GM04504 (cell line): ENCODE measurements around the gene EOMES.

Experiments used
- DNase-seq: peaks from one replicate; pipeline ENCODE4 v3.0.0-alpha.2; 2012; ENCODE audit warnings: low read depth

EOMES gene

GRCh38 chr3:27720899-27721716 is 1.0 kb downstream of the EOMES start:
- DNase-seq: no peak

GRCh38 chr3:27719314-27720003 is 2.7 kb downstream of the EOMES start:
- no peak for DNase-seq

DNA sequence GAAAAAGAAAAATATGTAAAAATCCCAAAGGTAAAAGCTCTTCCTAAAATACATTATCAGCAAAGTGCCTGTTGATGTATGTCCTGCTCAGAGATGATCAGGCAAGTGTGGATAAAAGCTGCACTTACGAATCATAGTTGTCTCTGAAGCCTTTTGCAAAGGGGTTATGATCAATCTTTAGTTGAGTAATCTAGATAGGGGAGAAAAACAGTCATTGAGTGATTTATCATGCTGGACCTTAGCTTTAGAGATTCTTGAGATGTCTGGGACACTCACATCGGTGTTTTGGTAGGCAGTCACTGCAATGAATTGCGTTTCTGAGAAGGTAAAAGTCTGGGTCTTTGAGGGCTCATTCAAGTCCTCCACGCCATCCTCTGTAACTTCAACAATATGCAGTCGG is 3.7 kb downstream of the EOMES start:
- DNase-seq: no peak

DNA sequence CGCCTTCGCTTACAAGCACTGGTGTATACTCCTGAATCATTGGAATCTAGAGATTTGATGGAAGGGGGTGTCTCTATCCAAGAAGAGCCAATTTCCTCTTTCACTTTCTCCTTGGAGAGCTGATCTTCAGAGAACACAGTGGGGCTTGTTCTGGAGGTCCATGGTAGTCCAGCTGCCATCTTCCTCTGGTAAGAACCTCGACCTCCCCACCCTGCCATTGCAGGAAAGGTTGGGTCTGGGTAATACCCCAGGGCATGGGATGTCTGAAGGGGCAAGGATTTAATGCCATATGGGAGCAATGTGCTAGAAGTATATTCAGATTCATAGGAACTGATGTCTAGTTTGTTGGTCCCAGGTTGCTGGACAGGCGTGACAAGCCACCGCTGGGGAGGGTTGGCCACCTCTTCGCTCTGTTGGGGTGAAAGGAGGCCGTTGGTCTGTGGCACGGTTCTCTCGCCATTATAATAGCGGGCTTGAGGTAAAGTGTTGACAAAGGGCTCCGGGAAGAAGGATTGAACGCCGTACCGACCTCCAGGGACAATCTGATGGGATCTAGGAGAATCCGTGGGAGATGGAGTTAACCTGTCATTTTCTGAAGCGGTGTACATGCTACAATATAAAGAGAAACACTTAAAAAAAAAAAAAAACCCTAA is 4.8 kb downstream of the EOMES start:
- no peak for DNase-seq

GRCh38 chr3:27716309-27716708 is 5.8 kb downstream of the EOMES start:
- DNase-seq: no peak

DNA sequence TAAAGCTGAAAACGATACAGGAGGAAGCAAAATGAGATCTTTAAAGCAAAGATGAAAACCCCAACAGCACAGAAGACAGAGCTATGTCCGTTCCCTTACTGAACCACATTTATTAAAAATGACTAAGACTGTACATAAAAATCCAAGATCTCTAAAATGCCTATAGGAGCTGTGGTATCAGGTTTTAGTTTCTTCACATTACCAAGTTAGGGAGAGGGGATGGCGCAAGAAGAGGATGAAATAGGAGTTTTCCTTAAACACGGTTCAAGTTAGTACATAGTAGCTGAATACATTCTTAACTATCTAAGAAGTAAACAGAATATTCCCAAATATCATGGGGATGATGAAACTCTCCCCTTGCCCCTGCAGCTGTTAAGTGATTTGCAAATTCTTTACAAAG is 6.3 kb downstream of the EOMES start:
- DNase-seq: no peak

DNA sequence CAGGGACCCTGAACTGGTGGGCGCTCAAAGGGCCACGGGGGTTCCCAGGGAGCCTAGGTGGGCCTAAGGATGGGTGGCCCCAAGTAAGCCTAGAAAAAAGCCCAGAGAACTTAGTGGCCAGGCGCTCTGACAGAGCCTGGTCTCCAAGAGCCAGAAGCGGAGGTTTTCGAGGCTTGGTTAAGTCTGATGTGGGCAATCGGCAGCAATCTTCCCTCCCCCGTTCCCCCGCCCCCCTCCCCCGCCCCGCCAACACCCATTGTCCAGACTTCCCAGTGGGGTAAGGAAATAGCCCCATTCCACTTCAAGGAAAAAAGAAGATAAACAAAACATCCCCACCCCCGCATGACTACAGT is 6.7 kb downstream of the EOMES start:
- no peak for DNase-seq

DNA sequence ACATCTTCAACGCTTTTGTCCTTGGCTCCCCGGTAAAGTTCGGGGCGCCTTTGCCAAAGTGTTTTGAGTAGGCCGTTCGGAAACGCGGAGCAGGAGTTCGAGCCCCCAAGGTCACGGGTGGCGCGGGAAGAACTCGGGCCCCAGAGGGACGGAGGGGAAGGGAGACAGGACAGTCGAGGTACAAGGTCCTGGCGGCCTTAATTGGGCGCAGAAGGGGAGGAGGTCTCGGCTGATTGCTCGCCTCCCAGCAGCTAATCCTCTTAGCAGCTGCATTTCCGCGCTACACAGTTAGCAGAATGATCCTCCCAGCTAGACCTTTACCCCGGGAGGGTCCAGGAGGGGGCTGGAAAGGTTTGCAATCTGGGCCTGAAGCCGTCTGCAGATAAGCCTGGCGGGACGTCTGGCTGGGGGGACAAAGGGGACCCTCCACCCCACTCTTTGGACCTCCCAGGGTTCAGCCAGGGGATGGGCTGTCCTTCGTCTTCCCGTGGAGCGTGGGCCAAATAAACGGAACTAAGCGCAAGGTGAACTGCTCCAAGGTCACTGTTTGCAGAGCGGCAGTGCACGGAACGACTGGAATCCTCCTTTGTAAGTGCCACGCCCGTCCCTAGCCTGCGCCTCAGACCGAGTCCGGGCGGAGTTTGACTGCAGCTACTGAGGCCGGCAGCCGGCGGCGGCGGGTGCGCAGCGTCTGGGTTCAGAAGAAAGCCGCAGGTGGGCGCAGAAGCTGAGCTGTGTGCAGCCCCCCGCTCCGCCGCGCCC is 7.2 kb downstream of the EOMES start:
- DNase-seq: no peak

GRCh38 chr3:27714146-27714526 is 8.0 kb downstream of the EOMES start:
- DNase-seq: no peak

GRCh38 chr3:27713435-27714145 is 8.5 kb downstream of the EOMES start:
- DNase-seq: no peak

DNA sequence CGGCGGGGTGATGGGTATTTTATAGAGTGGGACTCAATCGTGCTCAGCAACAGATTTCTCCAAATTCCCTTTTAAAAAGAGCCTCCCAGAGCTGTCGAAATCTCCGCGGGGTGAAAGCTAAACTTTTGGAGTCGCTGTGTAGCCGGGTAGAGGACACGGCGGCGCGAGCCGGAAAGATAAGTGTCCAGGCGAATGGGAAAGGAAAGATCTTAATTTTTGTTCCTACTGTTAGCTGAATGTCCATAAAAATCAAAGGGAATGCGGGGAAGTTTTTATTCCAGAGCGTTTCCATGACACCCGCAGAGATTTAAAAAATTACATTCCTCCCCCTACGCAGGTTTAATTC is 9.1 kb downstream of the EOMES start:
- DNase-seq: no peak

DNA sequence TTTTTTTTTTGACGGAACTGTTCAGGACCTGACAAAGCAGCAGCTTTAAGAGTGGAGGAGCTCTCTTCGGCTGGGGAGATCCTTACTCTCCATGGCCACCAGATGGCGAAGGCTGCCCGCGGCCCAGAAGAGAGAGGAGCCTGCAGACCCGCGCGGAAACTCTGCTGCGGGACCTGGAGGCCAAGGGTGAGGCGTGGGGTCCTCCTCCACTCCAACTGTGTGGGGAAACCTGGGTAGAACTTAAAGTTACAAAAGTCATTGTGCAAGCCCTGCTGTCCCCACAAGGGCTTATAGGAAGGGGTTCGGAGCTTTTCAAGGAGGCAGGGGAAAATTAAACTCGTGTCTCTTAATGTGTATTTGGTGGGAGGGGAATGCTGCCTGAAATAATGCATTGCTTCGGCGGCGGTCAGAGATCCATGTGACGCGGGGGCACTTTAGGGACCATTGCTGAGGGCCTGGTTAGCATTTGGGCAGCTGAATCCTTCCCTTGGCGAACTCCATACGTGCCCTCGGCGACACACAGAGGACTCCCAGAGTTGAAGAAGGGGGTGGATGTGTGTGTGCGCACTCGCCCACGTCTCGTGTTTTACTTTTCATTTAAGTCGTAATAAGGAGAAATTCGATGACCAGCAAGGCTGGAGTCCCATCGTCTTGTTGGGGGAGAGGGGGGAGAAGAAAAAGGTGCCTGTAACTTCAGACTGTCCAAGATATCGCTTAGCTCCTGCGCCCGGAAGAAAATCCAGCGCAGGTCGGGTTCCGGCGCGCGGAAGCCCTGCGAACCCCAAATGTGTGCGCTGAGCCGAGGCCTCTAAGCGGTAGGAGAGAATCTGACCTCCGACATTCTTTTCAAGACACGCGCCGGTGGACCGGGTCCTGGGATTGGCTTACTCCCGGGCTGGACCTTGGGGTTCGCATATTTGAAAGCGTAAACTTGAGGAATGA is 9.7 kb downstream of the EOMES start:
- peak; percentile 57 for DNase-seq

DNA sequence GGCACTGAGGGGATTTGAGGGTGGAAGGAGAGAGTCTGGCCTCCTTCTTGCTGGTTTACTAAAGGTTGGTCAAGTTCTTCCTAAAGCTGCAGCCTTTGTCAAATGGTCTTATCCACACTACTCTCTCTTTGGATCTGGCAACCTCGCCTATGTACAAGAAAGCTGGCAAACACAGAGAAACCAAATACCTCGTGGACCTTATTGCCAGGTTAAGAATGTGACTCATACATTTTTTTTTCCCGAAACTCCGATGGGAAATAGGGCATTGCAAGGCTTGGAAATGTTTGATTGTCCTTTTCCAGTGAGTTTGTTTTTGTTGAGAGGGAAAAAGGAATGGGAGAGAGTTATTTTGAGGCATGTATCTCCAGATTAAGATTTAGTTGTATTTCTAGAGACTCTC is 13.9 kb downstream of the EOMES start:
- DNase-seq: no peak

- no peak for DNase-seq
Measured at GRCh38 chr3:27699067-27699466, 23.1 kb downstream of the EOMES start.

DNA sequence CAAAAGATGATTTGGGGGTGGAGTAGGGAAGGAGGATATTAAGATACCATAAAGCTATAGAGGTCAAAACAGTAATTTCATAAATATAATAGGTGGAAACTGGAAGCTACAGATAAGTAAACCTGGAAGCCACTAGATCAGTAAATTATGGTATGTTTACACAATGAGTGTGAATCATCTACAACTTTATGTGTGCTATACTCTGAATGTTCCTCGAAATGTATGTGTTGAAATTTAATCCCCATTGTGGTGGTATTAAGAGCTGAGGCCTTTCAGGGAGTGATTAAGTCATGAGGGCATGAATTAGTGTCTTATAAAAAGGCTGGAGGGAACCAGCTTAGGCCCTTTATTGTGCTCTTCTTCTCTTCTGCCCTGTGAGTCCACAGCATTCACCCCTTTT is 25.2 kb downstream of the EOMES start:
- no peak for DNase-seq

DNA sequence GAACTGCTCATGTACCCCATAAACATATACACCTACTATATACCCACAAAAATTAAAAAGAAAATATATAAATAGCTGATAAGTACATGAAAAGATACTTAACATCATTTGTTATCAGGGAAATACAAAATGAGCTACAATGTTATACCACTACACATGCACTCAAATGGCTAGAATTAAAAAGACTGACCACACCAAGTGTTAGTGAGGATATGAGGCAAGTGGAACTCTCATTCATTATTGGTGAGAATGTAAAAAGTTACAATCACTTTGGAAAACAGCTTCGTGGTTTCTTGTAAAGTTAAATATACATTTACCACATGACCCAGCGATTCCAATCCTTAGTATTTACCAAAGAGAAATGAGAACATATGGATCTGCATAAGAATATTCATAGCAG is 26.5 kb downstream of the EOMES start:
- no peak for DNase-seq

DNA sequence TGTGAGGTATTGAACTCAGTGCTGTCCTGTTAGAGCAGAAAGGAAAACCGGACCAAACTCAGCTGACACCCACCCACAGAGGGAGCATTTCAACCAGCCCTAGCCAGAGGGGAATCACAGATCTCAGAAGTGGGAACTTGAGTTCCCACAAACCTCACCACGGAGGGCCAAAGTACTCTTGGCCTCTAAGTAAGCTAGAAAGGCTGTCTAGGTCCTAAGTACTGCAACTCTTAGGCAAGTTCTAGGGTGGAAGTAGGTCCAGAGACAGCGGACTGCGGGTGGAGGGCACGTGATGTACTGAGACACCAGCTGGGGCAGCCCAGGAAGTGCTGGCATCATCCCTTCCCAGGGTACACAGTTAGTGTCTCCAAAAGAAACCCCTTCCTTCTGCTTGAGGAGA is 34.1 kb downstream of the EOMES start:
- DNase-seq: no peak

GRCh38 chr3:27686642-27687041 is 35.5 kb downstream of the EOMES start:
- DNase-seq: peak; percentile 58

GRCh38 chr3:27685474-27685873 is 36.6 kb downstream of the EOMES start:
- DNase-seq: no peak

DNA sequence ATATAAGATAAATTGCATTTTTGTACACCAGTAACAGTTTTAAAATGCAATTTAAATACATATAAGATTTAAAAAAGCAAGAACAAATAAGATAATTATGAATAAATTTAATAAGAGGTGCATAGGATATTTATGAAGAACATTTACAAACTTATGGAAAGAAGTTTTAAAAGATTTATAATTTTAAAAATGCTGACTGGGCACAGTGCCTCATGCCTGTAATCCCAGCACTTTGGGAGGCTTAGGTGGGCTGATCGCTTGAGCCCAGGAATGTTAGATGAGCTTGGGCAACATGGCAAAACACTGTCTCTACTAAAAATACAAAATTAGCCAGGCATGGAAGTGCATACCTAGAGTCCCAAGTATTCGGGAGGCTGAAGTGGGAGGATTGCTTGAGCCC is 37.8 kb downstream of the EOMES start:
- DNase-seq: no peak

- peak; percentile 78 for DNase-seq
Measured at GRCh38 chr3:27681249-27681748, 40.8 kb downstream of the EOMES start.
